Daoy (cell line): Measurements from ENCODE around the gene ASPN. TPM values are rescaled to one million over a fixed set of nuclear protein-coding genes. Genes with fewer than 3 reads are reported as not detected.
A peak's percentile ranks its signal among the peaks of the same experiment; 100 is the strongest.

Experiments used
- DNase-seq: peaks from one replicate; pipeline ENCODE4 v3.0.0-alpha.2; 2015; ENCODE audit warnings: low read depth
- total RNA-seq: library from RNA; depleted of rRNA; stranded (reverse); fragments of >200 nt; shearing (Covaris generic); gene quantifications from 2 replicates; pipeline ENCODE4 v1.2.3, GENCODE V29; 2014

The ASPN gene
- total RNA-seq, 1 experiment from 2014 or later: not detected

- no peak for DNase-seq
Measured at GRCh38 chr9:92476962-92477361, 5.3 kb downstream of the ASPN start.

DNA sequence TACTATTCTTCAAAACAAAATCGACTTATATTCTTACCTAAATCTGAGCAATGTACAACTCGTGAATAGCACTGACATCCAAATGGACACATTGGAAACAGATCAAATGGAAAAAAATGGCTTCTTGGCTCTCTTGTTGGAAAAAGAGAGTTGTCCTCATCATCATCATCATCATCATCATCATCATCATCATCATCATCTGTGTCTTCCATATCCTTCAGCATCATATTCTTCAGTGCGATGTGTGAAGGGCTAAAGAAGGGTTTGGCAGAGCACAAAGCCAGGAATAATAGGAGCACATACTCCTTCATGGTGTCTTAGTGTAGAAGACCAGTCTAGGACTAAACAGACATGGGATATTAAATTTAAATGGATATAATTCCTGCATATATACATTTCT is 7.7 kb downstream of the ASPN start:
- DNase-seq: no peak

GRCh38 chr9:92468206-92468605 is 14.1 kb downstream of the ASPN start:
- DNase-seq: no peak

- DNase-seq: no peak
Measured at GRCh38 chr9:92467511-92467910, 14.8 kb downstream of the ASPN start.

DNA sequence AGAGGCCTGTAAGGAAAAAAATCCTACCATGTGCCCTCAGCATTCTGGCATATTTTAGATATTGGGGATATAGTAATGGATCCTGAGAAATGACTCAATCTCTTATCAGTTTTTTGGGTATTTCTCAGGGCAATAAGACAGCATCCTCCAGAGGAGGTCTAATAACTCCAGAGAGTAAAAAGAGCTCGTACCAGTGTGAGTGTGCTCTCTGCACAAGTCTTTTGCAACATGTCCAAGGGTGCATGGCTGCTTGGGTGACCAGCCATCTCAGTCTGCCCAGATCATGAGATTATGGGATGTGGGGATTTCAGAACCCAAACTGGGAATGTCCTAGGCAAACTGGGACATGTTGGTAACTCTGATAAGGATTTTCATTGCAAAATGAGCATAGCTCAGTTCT is 15.3 kb downstream of the ASPN start:
- DNase-seq: no peak

DNA sequence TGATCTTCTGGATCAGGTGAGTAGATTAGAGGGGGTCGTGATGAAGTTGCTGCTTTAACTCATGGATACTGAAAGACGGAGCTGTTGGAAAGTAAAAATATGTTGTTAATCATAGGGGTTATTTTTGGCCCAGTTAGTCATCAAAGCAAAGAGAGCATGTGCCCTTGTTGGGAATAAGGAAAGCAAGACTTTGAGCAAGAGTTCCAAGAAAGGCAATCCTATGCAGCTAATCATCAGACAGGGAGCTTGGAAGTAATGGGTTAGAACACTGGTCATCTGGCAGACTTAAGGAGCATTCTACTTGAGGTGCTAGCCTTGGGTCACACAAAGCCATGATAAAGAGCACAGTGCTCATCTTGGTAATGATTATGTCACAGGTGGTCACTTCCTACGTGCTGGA is 18.3 kb downstream of the ASPN start:
- peak; percentile 6 for DNase-seq

GRCh38 chr9:92463387-92463786 is 18.9 kb downstream of the ASPN start:
- no peak for DNase-seq

- DNase-seq: no peak
Measured at GRCh38 chr9:92457576-92457975, 24.7 kb downstream of the ASPN start.

DNA sequence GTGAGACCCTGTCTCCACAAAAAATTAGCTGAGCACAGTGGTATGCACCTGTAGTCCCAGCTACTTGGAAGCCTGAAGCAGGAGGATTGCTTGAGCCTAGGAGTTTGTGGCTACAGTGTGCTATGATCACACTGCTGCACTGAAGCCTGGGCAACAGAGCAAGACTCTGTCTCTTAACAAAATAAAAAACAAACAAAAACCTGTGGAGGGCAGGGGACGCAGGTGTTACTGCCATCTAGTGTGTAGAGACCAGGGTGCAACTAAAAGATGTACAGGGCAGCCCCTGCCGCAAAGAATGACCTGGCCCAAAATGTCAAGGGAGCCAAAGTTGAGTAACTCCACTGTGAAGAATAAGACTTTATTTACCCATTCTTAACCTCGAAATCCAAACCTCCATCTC is 27.1 kb downstream of the ASPN start:
- DNase-seq: no peak

DNA sequence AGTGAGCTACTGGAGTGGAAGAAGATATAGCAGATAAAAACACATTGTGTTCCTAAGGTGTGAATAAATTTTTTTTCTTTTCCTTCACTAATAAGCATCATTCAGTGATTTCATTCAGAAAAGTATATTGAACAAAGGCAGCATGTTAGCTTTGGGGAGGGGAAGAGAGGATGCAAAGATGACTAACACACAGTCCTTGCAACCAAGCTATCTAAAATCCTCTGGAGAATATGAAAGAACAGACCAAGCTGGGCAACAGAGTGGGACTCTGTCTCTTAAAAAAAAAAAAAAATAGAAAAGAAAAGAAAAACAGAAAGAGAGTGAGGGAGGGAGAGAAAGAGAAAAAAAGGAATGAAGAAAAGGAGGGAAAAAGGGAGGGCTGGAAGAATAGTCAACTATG is 35.8 kb downstream of the ASPN start:
- DNase-seq: no peak

- DNase-seq: no peak
Measured at GRCh38 chr9:92444841-92445240, 37.5 kb downstream of the ASPN start.

- no peak for DNase-seq
Measured at GRCh38 chr9:92440751-92441046, 41.6 kb downstream of the ASPN start.

DNA sequence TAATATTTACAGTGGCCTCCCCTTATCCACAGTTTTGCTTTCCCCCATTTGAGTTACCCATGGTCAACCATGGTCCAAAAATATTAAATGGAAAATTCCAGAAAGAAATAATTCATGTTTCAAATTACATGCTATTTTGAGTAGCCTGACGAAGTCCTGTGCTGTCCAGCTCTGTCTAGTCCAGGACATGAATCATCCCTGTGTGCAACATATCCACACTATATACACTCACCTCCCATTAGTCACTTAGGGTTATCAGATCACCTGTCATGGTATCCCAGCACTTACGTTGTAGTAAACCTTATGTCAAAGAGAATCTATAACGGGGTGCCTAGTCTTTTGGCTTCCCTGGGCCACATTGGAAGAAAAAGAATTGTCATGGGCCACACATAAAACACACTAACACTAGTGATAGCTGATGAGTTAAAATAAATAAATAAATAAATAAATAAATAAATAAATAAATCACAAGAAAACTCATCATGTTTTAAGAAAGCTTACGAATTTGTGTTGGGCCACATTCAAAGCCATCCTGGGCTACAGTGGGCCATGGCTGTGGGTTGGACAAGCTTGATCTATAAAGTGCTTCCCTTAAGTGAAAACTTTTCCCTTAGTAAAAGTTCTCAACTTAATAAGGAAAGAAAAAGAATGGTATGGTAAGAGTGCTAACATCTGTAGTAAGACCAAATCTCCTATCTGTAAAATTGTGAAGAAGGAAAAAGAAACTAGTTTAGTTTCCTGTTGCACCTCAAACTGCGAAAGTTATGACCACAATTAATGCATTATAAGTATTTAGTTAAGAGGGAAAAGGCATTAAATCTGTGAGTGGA is 42.2 kb downstream of the ASPN start:
- DNase-seq: peak; percentile 41

DNA sequence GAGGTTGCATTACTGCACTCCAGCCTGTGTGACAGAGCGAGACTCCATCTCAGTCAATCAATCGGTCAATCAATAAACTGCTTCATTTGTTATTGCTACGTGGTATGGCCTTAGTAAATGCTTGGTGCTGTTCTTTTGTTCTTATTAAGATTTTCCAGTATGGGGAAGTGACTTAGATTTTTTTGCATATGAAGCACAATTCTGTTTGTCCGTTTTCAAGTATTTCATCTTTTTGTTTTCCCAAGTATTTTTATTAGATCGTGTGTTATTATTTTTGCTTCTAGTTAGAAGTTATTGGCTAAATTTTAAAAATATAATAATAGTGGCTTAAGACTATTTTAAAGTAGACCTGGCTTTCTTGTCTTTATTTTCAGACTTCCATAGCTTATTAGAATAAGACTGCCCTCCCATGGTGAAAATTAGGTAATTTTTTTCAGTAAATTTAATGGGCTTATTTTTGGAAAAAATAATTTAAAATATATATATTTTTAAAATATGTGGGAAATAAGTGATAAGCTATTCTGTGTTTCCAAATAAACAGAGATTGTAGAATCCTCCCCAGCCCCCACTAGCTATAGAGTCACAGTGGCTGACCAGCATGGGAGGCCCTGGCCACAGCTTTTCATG is 43.3 kb downstream of the ASPN start:
- DNase-seq: no peak

GRCh38 chr9:92435263-92435662 is 47.0 kb downstream of the ASPN start:
- DNase-seq: no peak

DNA sequence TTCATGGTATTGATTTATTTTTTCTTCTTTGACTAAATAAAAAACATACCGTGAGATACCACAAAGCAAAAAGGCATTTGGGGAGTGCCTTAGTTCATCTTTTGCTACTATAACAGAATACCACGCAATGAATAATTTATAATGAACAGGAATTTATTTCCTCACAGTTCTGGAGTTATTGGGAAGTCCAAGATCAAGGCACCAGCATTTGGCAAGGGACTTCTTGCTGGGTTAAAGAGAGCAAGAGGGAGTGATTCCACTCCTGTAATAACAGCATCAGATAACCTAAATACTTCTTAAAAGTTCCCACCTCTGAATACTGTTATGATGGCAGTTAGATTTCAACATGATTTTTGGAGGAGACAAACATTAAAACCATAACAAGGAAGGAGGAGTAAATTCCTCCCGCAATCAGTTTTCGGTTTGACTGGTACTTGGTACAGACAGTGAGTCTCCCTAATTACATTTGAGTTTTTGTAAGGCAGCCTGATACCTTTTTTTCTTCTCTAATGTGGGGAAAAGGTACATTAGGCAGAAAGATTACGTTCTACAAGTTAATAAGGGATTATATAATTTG is 49.2 kb downstream of the ASPN start:
- no peak for DNase-seq

DNA sequence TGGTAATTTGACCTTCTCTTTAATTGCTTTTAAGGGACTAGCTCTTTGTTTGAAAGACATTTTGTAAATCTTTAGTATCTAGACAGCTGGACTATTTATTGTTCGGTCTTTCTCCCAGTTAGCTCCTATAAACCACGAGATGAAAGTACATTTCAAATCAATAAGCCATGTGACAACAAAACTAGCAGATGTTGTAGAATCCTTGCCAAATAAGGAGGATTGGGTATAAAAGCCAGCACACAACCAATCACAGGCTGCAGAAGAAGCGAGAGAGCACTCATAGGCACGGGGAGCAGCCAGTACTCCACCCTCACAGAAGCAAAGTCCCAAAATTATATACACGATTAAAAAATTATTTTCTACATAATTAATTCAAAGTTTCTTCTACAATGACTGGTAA is 50.0 kb downstream of the ASPN start:
- DNase-seq: no peak

DNA sequence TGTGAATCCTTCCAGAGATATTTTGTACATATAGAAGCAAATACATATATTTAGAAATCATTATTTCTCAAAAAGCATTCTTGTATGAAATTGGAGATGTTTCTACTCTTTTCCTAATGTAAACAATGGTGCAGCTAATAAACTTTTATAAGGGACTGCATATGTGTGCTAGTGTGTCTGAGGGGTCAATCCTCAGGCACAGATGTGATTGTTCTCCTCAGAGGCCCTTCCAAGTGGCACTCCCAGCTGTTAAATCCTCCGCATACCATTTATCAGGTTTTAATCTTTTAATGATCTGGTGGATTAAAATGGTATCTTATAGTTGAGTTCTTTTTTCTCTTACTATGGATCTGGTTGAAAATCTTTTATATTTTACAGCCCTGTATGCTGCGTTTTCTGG is 52.5 kb downstream of the ASPN start:
- DNase-seq: no peak

DNA sequence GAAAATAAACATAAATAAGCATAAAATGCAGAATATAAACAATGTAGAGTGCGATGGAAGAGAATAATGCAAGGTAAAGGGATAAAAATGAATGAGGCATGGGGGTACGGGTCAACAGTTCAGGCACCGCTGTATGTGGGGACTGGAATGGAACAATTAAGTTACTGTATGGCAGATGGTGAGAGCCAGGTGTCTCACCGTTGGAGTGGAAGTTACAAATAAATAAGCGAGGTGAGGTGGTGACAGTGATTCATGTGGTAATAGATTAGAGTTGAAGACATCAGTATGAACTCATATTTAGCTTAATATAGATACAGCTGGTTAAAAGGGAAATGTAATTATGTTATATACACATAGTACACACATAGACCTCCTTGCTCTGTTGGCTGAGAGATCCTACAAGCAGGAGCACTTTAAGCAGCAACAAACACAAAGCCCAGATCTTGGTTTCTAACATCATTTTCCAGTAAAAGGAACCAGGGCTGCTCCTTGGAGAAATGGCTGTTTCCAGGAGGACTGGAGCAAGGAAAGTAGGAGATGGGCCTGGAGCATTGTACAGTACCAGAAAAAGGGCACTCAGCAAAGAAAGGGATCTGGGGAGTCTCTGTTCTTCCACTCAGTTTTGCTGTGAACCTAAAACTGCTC is 55.7 kb downstream of the ASPN start:
- no peak for DNase-seq

- DNase-seq: no peak
Measured at GRCh38 chr9:92425474-92425873, 56.8 kb downstream of the ASPN start.

- DNase-seq: no peak
Measured at GRCh38 chr9:92424340-92424739, 58.0 kb downstream of the ASPN start, which contains the start of gene OMD. OMD (minus strand) TSS chr9:92424471; CDS start chr9:92417558, 6,913 bp downstream.

DNA sequence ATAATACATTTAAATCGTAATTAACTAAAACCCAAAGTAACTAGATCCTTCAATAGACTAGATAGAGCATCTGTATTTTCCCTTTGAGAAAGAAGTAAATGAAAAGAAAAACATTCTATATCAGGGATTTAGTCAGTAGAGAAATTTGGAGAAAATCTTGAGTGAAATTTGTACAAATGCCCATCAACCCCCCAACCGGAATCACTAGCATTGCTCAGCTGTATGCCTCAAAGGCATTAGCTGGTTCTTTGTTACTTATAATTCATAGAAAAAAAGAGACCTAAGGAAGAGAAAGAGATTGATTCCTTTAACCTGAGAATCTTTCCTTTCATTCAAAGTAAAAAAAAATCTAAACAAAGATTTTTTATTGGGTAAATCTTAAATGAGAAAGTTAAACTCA is 58.7 kb downstream of the ASPN start:
- DNase-seq: no peak
